Measurements from ENCODE around the gene HYI.

The HYI gene

GRCh38 chr1:43444151-43444828, 9.4 kb downstream of the HYI start:
- no peak for DNase-seq

- no peak for DNase-seq
Measured at GRCh38 chr1:43443197-43443946, 10.4 kb downstream of the HYI start.

GRCh38 chr1:43442756-43443155, 11.0 kb downstream of the HYI start:
- no peak for DNase-seq

GRCh38 chr1:43441894-43442637, 11.7 kb downstream of the HYI start:
- DNase-seq = no peak

GRCh38 chr1:43441166-43441893, 12.4 kb downstream of the HYI start:
- no peak for DNase-seq

- no peak for DNase-seq
Measured at GRCh38 chr1:43440358-43440757, 13.4 kb downstream of the HYI start.

- DNase-seq = no peak
Measured at GRCh38 chr1:43439781-43440180, 13.9 kb downstream of the HYI start.

- no peak for DNase-seq
Measured at GRCh38 chr1:43438953-43439581, 14.7 kb downstream of the HYI start.

- DNase-seq = no peak
Measured at GRCh38 chr1:43438576-43438952, 15.2 kb downstream of the HYI start.

GRCh38 chr1:43438006-43438405, 15.7 kb downstream of the HYI start:
- no peak for DNase-seq

GRCh38 chr1:43437031-43437973, 16.4 kb downstream of the HYI start:
- no peak for DNase-seq

- DNase-seq = no peak
Measured at GRCh38 chr1:43436371-43436770, 17.4 kb downstream of the HYI start.

GRCh38 chr1:43435146-43436145, 18.3 kb downstream of the HYI start:
- DNase-seq = no peak

- no peak for DNase-seq
Measured at GRCh38 chr1:43434256-43434655, 19.5 kb downstream of the HYI start.

GRCh38 chr1:43432907-43433306, 20.8 kb downstream of the HYI start:
- no peak for DNase-seq

GRCh38 chr1:43432171-43432860, 21.4 kb downstream of the HYI start:
- DNase-seq = no peak

- DNase-seq = no peak
Measured at GRCh38 chr1:43431676-43432075, 22.1 kb downstream of the HYI start.

GRCh38 chr1:43430831-43431230, 22.9 kb downstream of the HYI start:
- no peak for DNase-seq

- no peak for DNase-seq
Measured at GRCh38 chr1:43427941-43428340, 25.8 kb downstream of the HYI start.

- DNase-seq = no peak
Measured at GRCh38 chr1:43427524-43427923, 26.2 kb downstream of the HYI start.
